Uterus (tissue), 2 donors: Measurements from ENCODE around the gene PP2D1.

Source experiments
- CTCF ChIP-seq, 4 experiments: fragments of 200-600 bp in 2 of 4; fragments of 450-650 bp in 2 of 4; sonication (generic) in 2 of 4; IDR thresholded peaks; one replicate each; pipeline ENCODE4 v1.5.1; 2016 to 2019; ENCODE audit warnings: antibody characterized with exemption in 4 of 4, mild to moderate bottlenecking in 2 of 4, moderate library complexity in 1 of 4
- POLR2A ChIP-seq, 2 donors: fragments of 450-650 bp; IDR thresholded peaks; one replicate each; pipeline ENCODE4 v1.6.1; 2016; ENCODE audit warnings: antibody characterized with exemption in 2 of 2, mild to moderate bottlenecking in 1 of 2, moderate library complexity in 1 of 2

- TF ChIP-seq CTCF (IDR thresholded peaks at IDR 0.05) (no peak), POLR2A (IDR thresholded peaks at IDR 0.05) (no peak)
Measured at GRCh38 chr3:20028905-20029331, 16.9 kb upstream of the PP2D1 start.
